GM10266 (cell line): ENCODE measurements around the gene CCP110.

Experiments used
- DNase-seq: peaks from one replicate; pipeline ENCODE4 v3.0.0; 2012; ENCODE audit errors: extremely low spot score
- CTCF ChIP-seq: IDR thresholded peaks from 2 replicates; pipeline ENCODE4 v1.5.1; 2012; ENCODE audit warnings: mild to moderate bottlenecking, low read depth; ENCODE audit not compliant: control insufficient read depth, insufficient read depth; ENCODE audit errors: missing control alignments

The CCP110 gene

DNA sequence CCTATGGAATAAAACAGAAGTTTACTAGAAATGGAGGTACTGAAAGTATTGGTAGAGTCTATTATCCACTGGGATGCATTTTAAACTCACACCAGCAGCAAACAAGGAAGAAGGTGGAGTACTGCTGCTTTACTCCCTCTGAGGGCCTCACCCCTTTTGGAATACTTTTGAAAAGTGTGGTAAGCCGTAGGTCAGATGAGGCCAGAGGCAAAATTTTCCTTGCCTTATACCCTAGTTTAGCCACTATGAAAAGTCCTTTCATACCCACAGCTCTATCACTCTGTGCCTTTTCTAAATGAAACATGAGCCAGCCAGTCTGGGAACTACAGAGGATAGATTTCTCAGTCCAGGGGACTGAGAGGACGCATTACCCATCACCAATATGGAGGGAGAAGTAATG, 15.9 kb upstream of the CCP110 start:
- no peak for TF ChIP-seq CTCF
- no peak for DNase-seq

DNA sequence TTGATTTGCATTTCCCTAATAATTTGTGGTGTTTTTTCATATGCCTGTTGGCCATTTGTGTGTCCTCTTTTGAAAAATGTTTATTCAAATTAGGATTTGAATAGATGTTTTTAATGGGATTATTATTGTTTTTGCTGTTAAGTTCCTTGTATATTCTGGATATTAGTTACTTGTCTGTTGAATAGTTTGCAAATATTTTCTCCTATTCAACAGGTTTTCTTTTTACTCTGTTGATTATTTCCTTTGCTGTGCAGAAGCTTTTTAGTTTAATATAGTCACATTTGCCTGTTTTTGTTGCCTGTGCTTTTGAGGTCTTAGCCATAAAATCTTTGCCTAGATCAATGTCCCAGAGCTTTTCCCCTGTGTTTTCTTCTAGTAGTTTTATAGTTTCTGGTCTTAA, 11.4 kb upstream of the CCP110 start:
- DNase-seq: no peak
- no peak for TF ChIP-seq CTCF

- no peak for DNase-seq
These were observed 10.2 kb upstream of the CCP110 start for GRCh38 chr16:19513377-19514053.

DNA sequence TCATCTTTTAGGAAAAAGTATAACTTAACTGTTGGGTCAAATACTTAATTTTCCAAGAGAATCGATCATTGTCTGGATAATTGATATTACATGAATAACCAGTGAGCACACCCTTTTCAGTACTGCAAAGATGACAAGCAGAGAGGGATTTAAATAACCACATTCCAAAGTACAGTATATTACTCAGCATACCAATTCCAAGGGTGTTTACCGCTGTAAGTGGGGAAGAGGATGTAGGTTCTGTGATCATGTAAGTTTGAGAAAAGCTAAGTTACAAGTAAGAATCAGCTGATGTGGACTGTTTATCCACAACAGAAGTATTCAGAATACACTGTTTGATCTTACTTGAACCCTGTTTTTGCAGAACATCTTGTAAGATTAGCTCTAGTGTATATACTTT, 8.0 kb upstream of the CCP110 start:
- TF ChIP-seq CTCF: no peak
- no peak for DNase-seq

More at GRCh38 chr16:19513377-19514053, 10.2 kb upstream of the CCP110 start:
- no peak for TF ChIP-seq CTCF

DNA sequence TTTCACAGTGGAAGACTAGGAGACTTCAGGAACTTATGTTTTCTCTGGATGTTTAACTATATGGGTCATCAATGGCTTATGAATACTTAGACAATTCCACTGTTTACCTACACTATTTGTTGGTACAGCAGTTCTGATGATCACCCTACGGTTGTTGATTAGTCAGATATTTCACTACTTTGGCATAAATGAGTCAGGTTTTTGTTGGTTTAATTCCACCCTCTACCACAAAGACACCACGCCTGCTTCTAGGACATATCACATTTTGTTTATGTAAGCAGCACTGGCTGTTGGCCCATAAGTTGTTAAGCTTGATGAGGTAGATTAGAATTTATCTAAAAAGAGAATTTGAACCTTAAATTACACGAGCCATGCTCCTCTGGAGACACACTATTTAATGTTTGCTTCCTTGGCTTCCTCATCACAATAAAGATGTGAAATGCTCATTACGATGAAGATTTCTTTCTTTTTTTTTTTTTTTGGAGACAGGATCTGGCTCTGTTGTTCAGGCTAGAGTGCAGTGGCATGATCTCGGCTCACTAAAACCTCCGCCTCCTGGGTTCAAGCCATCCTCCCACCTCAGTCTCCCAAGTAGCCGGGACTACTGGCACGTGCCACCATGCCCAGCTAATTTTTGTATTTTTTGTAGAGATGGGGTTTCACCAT, 6.2 kb upstream of the CCP110 start:
- TF ChIP-seq CTCF: no peak

DNA sequence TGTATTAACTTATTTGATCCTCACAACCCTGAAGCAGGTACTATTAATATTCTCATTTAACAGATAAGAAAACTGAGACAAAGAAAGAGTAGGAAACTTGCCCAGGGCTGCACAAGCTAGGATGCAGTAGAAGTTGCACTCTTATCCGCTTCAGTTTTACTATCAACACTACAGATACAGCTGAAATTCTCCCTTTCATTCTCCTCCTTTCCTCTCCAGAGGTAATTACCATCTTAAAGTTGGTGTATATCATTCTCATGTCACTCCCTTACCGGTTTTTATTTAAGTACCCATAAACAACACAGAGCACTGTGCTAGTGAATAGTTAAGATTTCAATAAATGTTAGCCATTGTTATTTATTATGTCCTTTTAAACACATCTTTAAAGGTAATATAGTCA, 5.4 kb upstream of the CCP110 start:
- TF ChIP-seq CTCF: no peak
- DNase-seq: no peak

More for the DNA sequence above, 6.2 kb upstream of the CCP110 start:
- no peak for DNase-seq

GRCh38 chr16:19520861-19521331, 2.8 kb upstream of the CCP110 start:
- TF ChIP-seq CTCF: no peak
- peak; percentile 29 for DNase-seq
